Spleen (tissue), 11 donors: Measurements from ENCODE around the gene SLC35F3. TPM values are rescaled to one million over a fixed set of nuclear protein-coding genes. Genes with fewer than 3 reads are reported as not detected.

Source experiments
- DNase-seq: peaks from one replicate; pipeline ENCODE4 v3.0.0-alpha.2; 2020
- H3K27ac ChIP-seq, 8 donors: fragments of 200-600 bp; sonication (generic) in 7 of 8; 1 replicate in 4 of 8; 2 replicates in 4 of 8; pipeline versions ENCODE4 v1.5.0 to v1.8.0; 2016 to 2021; ENCODE audit warnings: inconsistent platforms in 4 of 8, mild to moderate bottlenecking in 4 of 8, moderate library complexity in 1 of 8
- H3K27me3 ChIP-seq, 7 donors: fragments of 200-600 bp; sonication (generic) in 6 of 7; replicated peaks in 1 of 7; 1 replicate in 4 of 7; 2 replicates in 3 of 7; pipeline versions ENCODE4 v1.5.0 to v1.8.0; 2016 to 2021; ENCODE audit warnings: inconsistent platforms in 3 of 7, mild to moderate bottlenecking in 1 of 7
- H3K36me3 ChIP-seq, 6 donors: fragments of 200-600 bp; sonication (generic) in 5 of 6; 1 replicate in 4 of 6; 2 replicates in 2 of 6; pipeline versions ENCODE4 v1.5.0 to v1.8.0; 2016 to 2021; ENCODE audit warnings: inconsistent platforms in 2 of 6
- H3K4me1 ChIP-seq, 6 donors: fragments of 200-600 bp; sonication (generic) in 5 of 6; 1 replicate in 3 of 6; 2 replicates in 3 of 6; pipeline versions ENCODE4 v1.5.0 to v1.8.0; 2016 to 2021; ENCODE audit warnings: inconsistent platforms in 3 of 6
- H3K4me3 ChIP-seq, 8 donors: fragments of 200-600 bp; sonication (generic) in 7 of 8; 1 replicate in 4 of 8; 2 replicates in 4 of 8; pipeline versions ENCODE4 v1.5.0 to v1.8.0; 2016 to 2021; ENCODE audit warnings: inconsistent platforms in 4 of 8, mild to moderate bottlenecking in 4 of 8, moderate library complexity in 2 of 8
- H3K9me3 ChIP-seq, 8 donors: fragments of 200-600 bp; sonication (generic) in 7 of 8; 1 replicate in 4 of 8; 2 replicates in 4 of 8; pipeline versions ENCODE4 v1.5.0 to v1.8.0; 2016 to 2021; ENCODE audit warnings: inconsistent platforms in 4 of 8
- POLR2A ChIP-seq, 3 donors: fragments of 450-650 bp; IDR thresholded peaks; one replicate each; pipeline ENCODE4 v1.5.1; 2017; ENCODE audit warnings: antibody characterized with exemption in 3 of 3, mild to moderate bottlenecking in 1 of 3
- POLR2AphosphoS5 ChIP-seq, 3 donors: sonication (generic); formaldehyde crosslinking; IDR thresholded peaks; one replicate each; pipeline ENCODE4 v1.5.1; 2017; ENCODE audit warnings: antibody characterized with exemption in 3 of 3
- WGBS, 5 donors: extraction: QIAGEN DNeasy Blood & Tissue Kit in 3 of 5; methylation state at CpG; one replicate each; pipeline versions ENCODE4 v1.1.5 to v1.1.7; 2013 to 2018; 5-methylcytosine and 5-hydroxymethylcytosine counted together
- intact Hi-C: fragments of 100-400 bp; cut with DNase I; formaldehyde crosslinking; loops from one replicate; pipeline ENCODE4 v1.15.0; 2023; ENCODE audit warnings: low total_unique reads
- polyA plus RNA-seq, 3 donors: library from polyadenylated mRNA; stranded (reverse); fragments of 200-250 nt; gene quantifications; one replicate each; pipeline ENCODE4 v1.2.1, GENCODE V29; 2013
- total RNA-seq, 7 donors: library from RNA; depleted of rRNA in 3 of 7; stranded (reverse); fragments of >200 nt in 3 of 7; fragmentation: NEBNext Ultra II Directional in 4 of 7; extraction: Animal tissue kit (Norgen Biotek cat#: 25700) in 4 of 7; gene quantifications; one replicate each; pipeline versions ENCODE4 v1.1.0 to v1.2.1, GENCODE V29; 2016 to 2021
- TF ChIP-seq, protein P1 (sequence below), 11 experiments: fragments of 200-600 bp in 7 of 11; fragments of 450-650 bp in 4 of 11; sonication (generic) in 4 of 11; IDR thresholded peaks in 8 of 11; conservative IDR thresholded peaks in 3 of 11; 1 replicate in 7 of 11; 2 replicates in 4 of 11; pipeline versions ENCODE4 v1.4.0 to v1.8.0; 2016 to 2021; ENCODE audit warnings: antibody characterized with exemption in 11 of 11, inconsistent platforms in 4 of 11, mild to moderate bottlenecking in 1 of 11
- donor health status: healthy with polysubstance abuse.
- donor health status: DM: no; HTN: no; CAD: no; lungs with moderate emphysema.
- donor health status: DM: no; HTN: no; CAD: no.
- donor health status: Bipolar disorder and iron deficiency.
- donor health status: healthy.
- donor health status: DM: no; HTN: no; CAD: no.
- donor health status: DM: yes; HTN: yes; CAD: no.

Gene SLC35F3
- total and polyA plus RNA-seq, 10 donors: 0.03 to 0.44 (median 0.11) TPM; not detected in 5

DNA sequence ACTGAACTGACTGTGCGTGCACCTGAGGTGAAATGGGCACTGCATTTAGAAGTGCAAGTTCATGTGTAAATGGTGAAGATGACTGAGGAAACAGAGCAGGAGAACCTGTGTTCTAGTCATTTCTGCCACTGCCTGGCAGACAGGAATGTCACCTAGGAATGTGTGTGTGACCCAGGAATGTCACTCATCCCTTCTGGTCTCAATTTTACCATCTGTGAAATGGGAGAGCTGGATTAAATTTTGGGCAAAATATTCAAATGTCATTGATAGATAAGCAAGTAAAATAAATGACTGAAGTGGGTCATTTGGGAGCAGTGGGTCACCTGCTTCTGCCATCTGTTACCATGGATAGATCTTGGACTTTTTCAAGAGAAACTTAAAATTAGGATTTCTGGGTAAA, 42.2 kb downstream of the SLC35F3 start:
- no peak for DNase-seq
- Histone ChIP-seq H3K36me3 (no peaks in the 10 kb centered on the region), H3K4me1 (no peaks in the 10 kb centered on the region), H3K27ac (no peak overlapping the region), H3K27me3 (peaks cover 0 to 5% (median 0%) of the 10 kb centered on the region in 7 donors), H3K4me3 (no peak overlapping the region), H3K9me3 (peaks cover 0 to 21% (median 8%) of the 10 kb centered on the region in 8 donors)
- WGBS, 5 donors: 91 to 100% (median 97%) methylated on average over 1 of the region's 1 CpG
- intact Hi-C loops: no loop called here
- TF ChIP-seq POLR2AphosphoS5 (IDR thresholded peaks at IDR 0.05) (no peak), POLR2A (IDR thresholded peaks at IDR 0.05) (no peak)
- TF ChIP-seq, protein P1, sequence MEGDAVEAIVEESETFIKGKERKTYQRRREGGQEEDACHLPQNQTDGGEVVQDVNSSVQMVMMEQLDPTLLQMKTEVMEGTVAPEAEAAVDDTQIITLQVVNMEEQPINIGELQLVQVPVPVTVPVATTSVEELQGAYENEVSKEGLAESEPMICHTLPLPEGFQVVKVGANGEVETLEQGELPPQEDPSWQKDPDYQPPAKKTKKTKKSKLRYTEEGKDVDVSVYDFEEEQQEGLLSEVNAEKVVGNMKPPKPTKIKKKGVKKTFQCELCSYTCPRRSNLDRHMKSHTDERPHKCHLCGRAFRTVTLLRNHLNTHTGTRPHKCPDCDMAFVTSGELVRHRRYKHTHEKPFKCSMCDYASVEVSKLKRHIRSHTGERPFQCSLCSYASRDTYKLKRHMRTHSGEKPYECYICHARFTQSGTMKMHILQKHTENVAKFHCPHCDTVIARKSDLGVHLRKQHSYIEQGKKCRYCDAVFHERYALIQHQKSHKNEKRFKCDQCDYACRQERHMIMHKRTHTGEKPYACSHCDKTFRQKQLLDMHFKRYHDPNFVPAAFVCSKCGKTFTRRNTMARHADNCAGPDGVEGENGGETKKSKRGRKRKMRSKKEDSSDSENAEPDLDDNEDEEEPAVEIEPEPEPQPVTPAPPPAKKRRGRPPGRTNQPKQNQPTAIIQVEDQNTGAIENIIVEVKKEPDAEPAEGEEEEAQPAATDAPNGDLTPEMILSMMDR (IDR thresholded peaks at IDR 0.05 in 8 of 11, conservative IDR thresholded peaks at IDR 0.05 in 3 of 11): no peak

DNA sequence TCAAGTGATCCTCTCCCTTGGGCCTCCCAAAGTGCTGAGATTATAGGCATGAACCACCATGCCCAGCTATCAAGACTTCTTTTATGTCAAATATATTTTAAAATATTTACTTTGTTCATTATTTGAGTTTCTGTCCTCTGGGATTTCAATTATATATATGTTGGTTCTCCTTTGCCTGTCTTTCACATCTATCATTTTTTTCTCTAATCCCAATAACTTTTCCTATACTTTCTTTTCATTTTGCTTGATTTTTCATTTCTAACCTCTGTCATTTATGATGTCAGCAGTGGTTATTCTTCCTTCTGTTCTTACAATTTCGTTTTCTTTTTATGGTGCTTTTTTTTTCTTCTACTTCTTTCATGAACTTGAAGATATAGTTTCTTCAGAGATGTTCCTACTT, 47.3 kb downstream of the SLC35F3 start:
- Histone ChIP-seq H3K27me3 (no peaks in the 10 kb centered on the region), H3K9me3 (peaks cover 0 to 61% (median 19%) of the 10 kb centered on the region in 8 donors), H3K4me3 (no peak overlapping the region), H3K4me1 (no peaks in the 10 kb centered on the region), H3K36me3 (no peaks in the 10 kb centered on the region), H3K27ac (no peak overlapping the region)
- TF ChIP-seq POLR2A (IDR thresholded peaks at IDR 0.05) (no peak), POLR2AphosphoS5 (IDR thresholded peaks at IDR 0.05) (no peak)
- TF ChIP-seq, protein P1 (IDR thresholded peaks at IDR 0.05 in 8 of 11, conservative IDR thresholded peaks at IDR 0.05 in 3 of 11): no peak
- no peak for DNase-seq
- intact Hi-C loops: no loop called here
- WGBS, 5 donors: 44 to 67% (median 55%) methylated on average over 1 of the region's 1 CpG

DNA sequence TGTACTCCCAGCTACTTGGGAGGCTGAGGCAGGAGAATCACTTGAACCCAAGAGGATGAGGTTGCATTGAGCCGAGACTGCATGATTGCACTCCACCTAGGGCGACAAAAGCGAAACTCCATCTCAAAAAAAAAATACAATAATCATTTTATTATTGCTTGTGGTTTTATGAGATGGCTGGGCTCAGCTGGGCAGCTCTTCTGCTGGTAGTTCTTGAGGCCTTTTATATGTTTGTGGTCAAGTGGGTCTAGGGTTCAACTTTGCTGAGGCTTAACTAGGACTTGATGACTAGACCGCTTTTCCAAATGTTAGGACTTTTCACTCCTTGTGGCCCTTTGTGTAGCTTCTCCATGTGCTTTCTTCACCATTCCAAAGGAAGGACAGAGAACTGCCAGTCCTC, 53.2 kb downstream of the SLC35F3 start:
- Histone ChIP-seq H3K27me3 (no peaks in the 10 kb centered on the region), H3K27ac (no peak overlapping the region), H3K4me3 (no peak overlapping the region), H3K4me1 (no peaks in the 10 kb centered on the region), H3K9me3 (peaks cover 0 to 47% (median 13%) of the 10 kb centered on the region in 8 donors), H3K36me3 (no peaks in the 10 kb centered on the region)
- no peak for DNase-seq
- WGBS, 5 donors: 93 to 96% (median 94%) methylated on average over 4 of the region's 4 CpGs
- intact Hi-C loops: no loop called here
- TF ChIP-seq POLR2AphosphoS5 (IDR thresholded peaks at IDR 0.05) (no peak), POLR2A (IDR thresholded peaks at IDR 0.05) (no peak)
- TF ChIP-seq, protein P1 (IDR thresholded peaks at IDR 0.05 in 8 of 11, conservative IDR thresholded peaks at IDR 0.05 in 3 of 11): no peak

DNA sequence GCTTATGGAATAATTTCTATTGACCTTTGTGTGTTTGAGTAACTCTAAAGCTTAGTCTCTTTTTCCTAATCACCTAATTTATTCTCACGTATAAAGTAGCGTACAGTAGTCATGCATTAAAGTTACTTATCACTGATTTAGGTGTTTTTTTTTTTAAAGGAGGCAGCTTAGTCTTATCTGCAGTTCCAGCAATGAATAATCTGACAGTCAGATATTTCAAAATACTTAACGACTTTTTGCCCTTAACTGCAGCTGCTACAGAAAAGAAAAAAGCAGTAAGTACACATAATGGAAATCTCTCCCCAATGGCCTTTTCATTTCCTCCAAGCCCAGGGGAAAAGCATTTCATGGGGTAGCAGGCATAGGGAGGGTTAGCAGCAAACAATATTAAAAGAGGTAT, 54.6 kb downstream of the SLC35F3 start:
- no peak for TF ChIP-seq POLR2A (IDR thresholded peaks at IDR 0.05)
- TF ChIP-seq, protein P1 (IDR thresholded peaks at IDR 0.05 in 8 of 11, conservative IDR thresholded peaks at IDR 0.05 in 3 of 11): no peak
- TF ChIP-seq POLR2AphosphoS5 (IDR thresholded peaks at IDR 0.05): no peak
- no peaks in the 10 kb centered on the region for H3K4me1 ChIP-seq
- 32 to 49% (median 35%) methylated on average over 3 of the region's 3 CpGs for WGBS, 5 donors
- no peak for DNase-seq
- H3K4me3 ChIP-seq: no peak overlapping the region
- no peaks in the 10 kb centered on the region for H3K36me3 ChIP-seq
- no peaks in the 10 kb centered on the region for H3K27me3 ChIP-seq
- intact Hi-C loops: no loop called here
- no peak overlapping the region for H3K27ac ChIP-seq
- peaks cover 0 to 36% (median 11%) of the 10 kb centered on the region in 8 donors for H3K9me3 ChIP-seq
